HepG2 (cell line): ENCODE data around the gene GPR32. TPM values are rescaled to one million over a fixed set of nuclear protein-coding genes. Genes with fewer than 3 reads are reported as not detected.
A peak's percentile ranks its signal among the peaks of the same experiment; 100 is the strongest.

Experiments
- ATAC-seq: fragments of 200-7000 bp; cut with Tn5 transposase; 3 replicates; pipeline ENCODE4 v1.9.1; 2020; ENCODE audit warnings: mild to moderate bottlenecking, moderate library complexity
- BruUV-seq: library from RNA; stranded (reverse); fragments of 400-500 nt; replicated peaks from 2 replicates; lab custom pipeline; 2021; lab: Mats Ljungman, UMichigan
- CTCF ChIA-PET: fragments of 300-600 bp; formaldehyde crosslinking; extraction: SDS; loops from one replicate; lab custom pipeline; 2021; ENCODE audit warnings: low total read pairs, inconsistent platforms, low intra/inter-chr PET ratio; lab: Yijun Ruan, JAX
- POLR2A ChIA-PET: fragments of 350-600 bp; sonication (Branson Sonifier 250); formaldehyde crosslinking; loops from one replicate; lab custom pipeline; 2020; ENCODE audit warnings: antibody characterized with exemption, inconsistent platforms; lab: Yijun Ruan, JAX
- DNase-seq: peaks from one replicate; pipeline ENCODE4 v3.0.0-alpha.2; 2015; ENCODE audit warnings: low spot score
- FAIRE-seq: peaks from 3 replicates; lab custom pipeline; 2011; peaks lifted over from hg19 to GRCh38; lab: Jason Lieb, UNC
- H2AFZ ChIP-seq: one replicate; pipeline ENCODE4 v1.6.1; 2011; ENCODE audit warnings: low read length, inconsistent platforms
- H3K27ac ChIP-seq: fragments of 300-600 bp; 3 replicates; pipeline ENCODE4 v1.8.0; 2011; ENCODE audit warnings: mixed run types, mild to moderate bottlenecking, mixed read lengths, low read length, inconsistent platforms; ENCODE audit not compliant: insufficient read depth; ENCODE audit errors: extremely low read length
- H3K27me3 ChIP-seq, 2 experiments: fragments of 200-600 bp in 1 of 2; 2 replicates in 1 of 2; 3 replicates in 1 of 2; pipeline versions ENCODE4 v1.6.0 to v1.8.0; 2011; ENCODE audit warnings: low read length in 2 of 2, mild to moderate bottlenecking in 2 of 2, moderate library complexity in 2 of 2, inconsistent platforms in 1 of 2; ENCODE audit not compliant: insufficient read depth in 2 of 2, control insufficient read depth in 1 of 2
- H3K36me3 ChIP-seq, 2 experiments: fragments of 200-600 bp in 1 of 2; replicated peaks in 1 of 2; 2 replicates in 1 of 2; 3 replicates in 1 of 2; pipeline versions ENCODE4 v1.5.1 to v1.8.0; 2011; ENCODE audit warnings: low read length in 2 of 2, inconsistent platforms in 1 of 2; ENCODE audit not compliant: insufficient read depth in 2 of 2, control insufficient read depth in 1 of 2
- H3K4me1 ChIP-seq: 2 replicates; pipeline ENCODE4 v1.5.1; 2012; ENCODE audit warnings: low read length, inconsistent platforms; ENCODE audit not compliant: insufficient read depth
- H3K4me2 ChIP-seq: 2 replicates; pipeline ENCODE4 v1.6.0; 2011; ENCODE audit warnings: low read depth, low read length, inconsistent platforms
- H3K4me3 ChIP-seq, 3 experiments: fragments of 200-600 bp in 1 of 3; sonication (generic), shearing (Covaris generic) in 1 of 3; replicated peaks in 1 of 3; 2 replicates each; pipeline ENCODE4 v1.5.1; 2011 to 2016; ENCODE audit warnings: low read length in 3 of 3, inconsistent platforms in 2 of 3, low read depth in 2 of 3, mild to moderate bottlenecking in 2 of 3, control low read depth in 1 of 3, mixed read lengths in 1 of 3; ENCODE audit not compliant: insufficient read depth in 1 of 3
- H3K79me2 ChIP-seq: one replicate; pipeline ENCODE4 v1.6.1; 2011; ENCODE audit warnings: low read length, inconsistent platforms; ENCODE audit not compliant: insufficient read depth
- H3K9ac ChIP-seq: 2 replicates; pipeline ENCODE4 v1.6.0; 2011; ENCODE audit warnings: mild to moderate bottlenecking, low read depth, low read length, inconsistent platforms; ENCODE audit not compliant: insufficient read depth
- H3K9me3 ChIP-seq: 2 replicates; pipeline ENCODE4 v1.5.1; 2012; ENCODE audit warnings: mild to moderate bottlenecking, low read length
- H4K20me1 ChIP-seq: 2 replicates; pipeline ENCODE4 v1.6.0; 2011; ENCODE audit warnings: inconsistent platforms, mild to moderate bottlenecking, low read length, moderate library complexity; ENCODE audit not compliant: insufficient read depth
- ATF7 ChIP-seq, 2 experiments: fragments of 450-650 bp in 1 of 2; sonication (generic) in 1 of 2; formaldehyde crosslinking in 1 of 2; IDR thresholded peaks; 2 replicates each; pipeline versions ENCODE4 v1.4.0 to v1.6.1; 2016 to 2020; ENCODE audit warnings: antibody characterized with exemption in 1 of 2, mild to moderate bottlenecking in 1 of 2, missing genetic modification reagents in 1 of 2
- JARID2 ChIP-seq: sonication (generic); formaldehyde crosslinking; IDR thresholded peaks from 2 replicates; pipeline ENCODE4 v1.8.1; 2023; ENCODE audit warnings: missing genetic modification reagents, inconsistent platforms; ENCODE audit not compliant: insufficient replicate concordance
- NR1H2 ChIP-seq: sonication (generic); formaldehyde crosslinking; IDR thresholded peaks from 2 replicates; pipeline ENCODE4 v1.8.1; 2022; ENCODE audit warnings: low read depth, missing genetic modification reagents, borderline replicate concordance
- TOPORS ChIP-seq: sonication (generic); formaldehyde crosslinking; IDR thresholded peaks from 2 replicates; pipeline ENCODE4 v1.8.0; 2023; ENCODE audit warnings: mild to moderate bottlenecking, missing genetic modification reagents
- YEATS2 ChIP-seq: sonication (generic); formaldehyde crosslinking; IDR thresholded peaks from 2 replicates; pipeline ENCODE4 v1.4.0; 2020; ENCODE audit warnings: missing genetic modification reagents, borderline replicate concordance
- ZNF337 ChIP-seq: sonication (generic); formaldehyde crosslinking; IDR thresholded peaks from 2 replicates; pipeline ENCODE4 v1.5.1; 2020; ENCODE audit warnings: missing genetic modification reagents, low read depth, mild to moderate bottlenecking, borderline replicate concordance
- ZNF547 ChIP-seq: sonication (generic); formaldehyde crosslinking; IDR thresholded peaks from 2 replicates; pipeline ENCODE4 v1.5.1; 2020; ENCODE audit warnings: mild to moderate bottlenecking, missing genetic modification reagents
- ZNF740 ChIP-seq: sonication (generic); formaldehyde crosslinking; IDR thresholded peaks from 2 replicates; pipeline ENCODE4 v1.4.0; 2020; ENCODE audit warnings: missing genetic modification reagents
- ZNF776 ChIP-seq: sonication (generic); formaldehyde crosslinking; IDR thresholded peaks from 2 replicates; pipeline ENCODE4 v1.4.0; 2020; ENCODE audit warnings: mild to moderate bottlenecking, missing genetic modification reagents
- ZNF841 ChIP-seq: sonication (generic); formaldehyde crosslinking; IDR thresholded peaks from 2 replicates; pipeline ENCODE4 v1.8.1; 2023; ENCODE audit warnings: missing genetic modification reagents, borderline replicate concordance
- WGBS: methylation state at CpG from one replicate; pipeline ENCODE4 v1.1.6; 2017; ENCODE audit warnings: low lambda C conversion rate; 5-methylcytosine and 5-hydroxymethylcytosine counted together
- in situ Hi-C: cut with HindIII; loops from 2 replicates; pipeline ENCODE4 v1.10.0; 2017; ENCODE audit warnings: low pct_unique_long_range_greater_than_20kb; ENCODE audit not compliant: extremely low pct_ligation_motif_present
- intact Hi-C: fragments of 100-400 bp; cut with micrococcal nuclease; formaldehyde crosslinking; loops from one replicate; pipeline ENCODE4 v1.10.0; 2022; ENCODE audit not compliant: unreplicated experiment
- polyA plus RNA-seq, 8 experiments: library from polyadenylated mRNA; depleted of rRNA in 3 of 8; stranded (reverse) in 7 of 8; unstranded in 1 of 8; fragments of >200 nt; fragmentation: Illumina TruSeq in 4 of 8; extraction: Trizol in 4 of 8; gene quantifications; 2 replicates each; pipeline versions ENCODE4 v1.2.1 to v1.2.3, GENCODE V29; 2011 to 2016; ENCODE audit warnings: low read depth in 4 of 8, missing spikeins in 1 of 8, mixed read lengths in 1 of 8; ENCODE audit not compliant: insufficient read depth in 1 of 8
- total RNA-seq, 5 experiments: library from RNA; depleted of rRNA; stranded (reverse); fragments of >200 nt; fragmentation: Illumina TruSeq; extraction: Trizol; gene quantifications; 2 replicates each; pipeline ENCODE4 v1.2.3, GENCODE V29; 2016; ENCODE audit warnings: low read depth in 1 of 5
- TF ChIP-seq, protein P1 (sequence below): sonication (generic); formaldehyde crosslinking; conservative IDR thresholded peaks from 2 replicates; pipeline ENCODE4 v1.8.1; 2023; ENCODE audit warnings: missing genetic modification reagents

The GPR32 gene
- total and polyA plus RNA-seq, 2 of the 13 experiments (the other 11 are each of a cell fraction or from before 2014, with no cell fraction given), result not detected

DNA sequence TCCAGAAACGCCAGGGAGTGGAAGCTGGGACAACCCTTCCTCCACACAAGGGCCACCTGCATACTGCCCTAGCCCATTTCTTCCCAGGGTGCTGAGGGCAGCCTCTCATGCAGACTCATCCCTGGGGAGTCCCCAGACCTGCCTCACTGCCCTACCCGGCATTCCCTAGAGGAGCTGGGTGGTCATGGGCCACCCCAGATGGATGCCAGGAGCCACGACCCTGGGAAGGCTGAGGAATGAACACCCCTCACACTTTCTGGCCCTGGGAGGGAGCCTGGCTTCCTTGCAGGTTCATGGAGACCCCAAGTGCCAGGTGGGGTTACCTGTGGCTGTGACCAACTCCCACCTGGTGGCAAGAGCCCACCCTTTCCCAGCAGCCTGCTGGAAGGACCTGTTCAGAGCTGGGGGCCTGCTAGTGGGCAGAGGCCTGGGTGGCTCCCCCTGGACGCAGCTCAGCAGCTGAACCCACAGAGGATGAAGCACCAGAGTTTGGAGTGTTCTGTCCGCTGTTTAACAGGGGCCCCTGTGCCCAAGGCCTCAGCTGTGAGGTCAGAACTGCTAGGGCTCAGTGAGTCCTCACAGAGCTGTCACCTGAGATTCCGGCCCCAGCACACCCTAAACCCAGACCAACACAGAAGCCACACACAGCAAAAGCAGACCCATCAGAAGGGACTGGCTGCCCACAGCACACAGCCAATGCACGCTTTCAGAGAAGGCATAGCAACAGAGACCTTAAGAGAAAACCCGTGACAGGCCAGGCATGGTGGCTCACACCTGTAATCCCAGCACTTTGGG is 26.6 kb downstream of the GPR32 start (continued):
- TF ChIP-seq YEATS2 (CRISPR knock-in tag) (no peak), ZNF841 (no peak), ZNF740 (0 out of 2 replicates have a peak, but pooled peaks have one; percentile 15), ZNF776 (no peak)

DNA sequence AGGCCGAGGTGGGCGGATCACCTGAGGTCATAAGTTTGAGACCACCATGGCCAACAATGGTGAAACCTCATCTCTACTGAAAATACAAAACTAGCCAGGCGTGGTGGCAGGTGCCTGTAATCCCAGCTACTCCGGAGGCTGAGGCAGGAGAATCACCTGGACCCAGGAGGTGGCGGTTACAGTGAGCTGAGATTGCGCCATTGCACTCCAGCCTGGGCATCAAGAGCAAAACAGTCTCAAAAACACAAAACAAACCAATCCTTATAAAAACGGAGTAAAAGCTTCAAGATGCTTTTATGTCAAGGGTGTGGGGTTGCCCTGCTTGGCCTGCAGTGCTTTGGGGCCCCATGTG is 27.1 kb downstream of the GPR32 start:
- H2AFZ ChIP-seq, result no peak overlapping the region
- H3K9me3 ChIP-seq, result no peaks in the 10 kb centered on the region
- peaks cover 43% of the 10 kb centered on the region for H4K20me1 ChIP-seq
- 76% methylated on average over 7 of the region's 7 CpGs for WGBS
- H3K4me3 ChIP-seq, result no peak overlapping the region
- intact Hi-C loops (no loop called here), in situ Hi-C loops (loop anchor here (25.0 kb wide), 1 partner anchor 435 kb away; the partner anchor contains the start of gene NAPSA)
- H3K4me2 ChIP-seq, result no peak overlapping the region
- FAIRE-seq (no peak), ATAC-seq (no peak), DNase-seq (no peak)
- H3K27me3 ChIP-seq, result no peaks in the 10 kb centered on the region
- no peak for TF ChIP-seq ZNF547 (CRISPR knock-in tag)
- TF ChIP-seq ZNF337 (CRISPR knock-in tag), result no peak
- no peak for TF ChIP-seq JARID2 (CRISPR knock-in tag)
- TF ChIP-seq, protein P1, sequence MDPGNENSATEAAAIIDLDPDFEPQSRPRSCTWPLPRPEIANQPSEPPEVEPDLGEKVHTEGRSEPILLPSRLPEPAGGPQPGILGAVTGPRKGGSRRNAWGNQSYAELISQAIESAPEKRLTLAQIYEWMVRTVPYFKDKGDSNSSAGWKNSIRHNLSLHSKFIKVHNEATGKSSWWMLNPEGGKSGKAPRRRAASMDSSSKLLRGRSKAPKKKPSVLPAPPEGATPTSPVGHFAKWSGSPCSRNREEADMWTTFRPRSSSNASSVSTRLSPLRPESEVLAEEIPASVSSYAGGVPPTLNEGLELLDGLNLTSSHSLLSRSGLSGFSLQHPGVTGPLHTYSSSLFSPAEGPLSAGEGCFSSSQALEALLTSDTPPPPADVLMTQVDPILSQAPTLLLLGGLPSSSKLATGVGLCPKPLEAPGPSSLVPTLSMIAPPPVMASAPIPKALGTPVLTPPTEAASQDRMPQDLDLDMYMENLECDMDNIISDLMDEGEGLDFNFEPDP (CRISPR knock-in tag), result no peak
- no peak for TF ChIP-seq ATF7 (IDR thresholded peaks at IDR 0.05)
- TF ChIP-seq ATF7 (CRISPR knock-in tag; IDR thresholded peaks at IDR 0.05), result 0 out of 2 replicates have a peak, but pooled peaks have one; percentile 0
- no peak for TF ChIP-seq TOPORS
- no peak for TF ChIP-seq NR1H2 (CRISPR knock-in tag)
- H3K36me3 ChIP-seq, result peaks cover 26 to 45% of the 10 kb centered on the region in 2 experiments
- ChIA-PET POLR2A (no interaction called here), CTCF (no interaction called here)
- peaks cover 26% of the 10 kb centered on the region for H3K4me1 ChIP-seq
- no peak overlapping the region for H3K9ac ChIP-seq
- H3K27ac ChIP-seq, result no peak overlapping the region
- no TSS peak for BruUV-seq
- peaks cover 18% of the 10 kb centered on the region for H3K79me2 ChIP-seq
